ENCODE measurements around the gene CDHR5. TPM values are rescaled to one million over a fixed set of nuclear protein-coding genes. Genes with fewer than 3 reads are reported as not detected.

The CDHR5 gene
- total RNA-seq, 4 donors from 2014 or later: not detected

- TF ChIP-seq CTCF (IDR thresholded peaks at IDR 0.05) (no peak), POLR2A (IDR thresholded peaks at IDR 0.05) (no peak)
- no peak for DNase-seq (ENCODE audit: low spot score in 2 of 2)
- H3K4me3 ChIP-seq (ENCODE audit: low read depth, poor library complexity, severe bottlenecking): no peak overlapping the region
- 90 to 92% methylated on average over 14 of the region's 14 CpGs for WGBS, 2 donors
- intact Hi-C loops (cut with DNase I; ENCODE audit: low total_unique reads): no loop called here
These were observed 21.5 kb upstream of the CDHR5 start for GRCh38 chr11:646214-646613.

- 84 to 87% methylated on average over 16 of the region's 16 CpGs for WGBS, 2 donors
- intact Hi-C loops (cut with DNase I; ENCODE audit: low total_unique reads): no loop called here
- DNase-seq (ENCODE audit: low spot score in 2 of 2): no peak
- TF ChIP-seq POLR2A (IDR thresholded peaks at IDR 0.05) (no peak), CTCF (IDR thresholded peaks at IDR 0.05) (no peak)
- no peak overlapping the region for H3K4me3 ChIP-seq (ENCODE audit: low read depth, poor library complexity, severe bottlenecking)
These were observed 20.8 kb upstream of the CDHR5 start for GRCh38 chr11:645536-645935.

GRCh38 chr11:643849-644738, 19.3 kb upstream of the CDHR5 start:
- TF ChIP-seq POLR2A (IDR thresholded peaks at IDR 0.05): no peak
- intact Hi-C loops (cut with DNase I; ENCODE audit: low total_unique reads): no loop called here

GRCh38 chr11:643366-643765, 18.6 kb upstream of the CDHR5 start:
- WGBS, 2 donors: 86 to 95% methylated on average over 9 of the region's 9 CpGs
- DNase-seq (ENCODE audit: low spot score in 2 of 2): no peak
- no peak overlapping the region for H3K4me3 ChIP-seq (ENCODE audit: low read depth, poor library complexity, severe bottlenecking)
- TF ChIP-seq POLR2A (IDR thresholded peaks at IDR 0.05) (no peak), CTCF (IDR thresholded peaks at IDR 0.05) (no peak)
- intact Hi-C loops (cut with DNase I; ENCODE audit: low total_unique reads): no loop called here

More at GRCh38 chr11:643849-644738, 19.3 kb upstream of the CDHR5 start:
- DNase-seq (ENCODE audit: low spot score in 2 of 2): no peak
- 88 to 92% methylated on average over 36 to 50 of the region's 50 CpGs for WGBS, 2 donors
- H3K4me3 ChIP-seq (ENCODE audit: low read depth, poor library complexity, severe bottlenecking): no peak overlapping the region

GRCh38 chr11:641806-642370, 17.1 kb upstream of the CDHR5 start:
- intact Hi-C loops (cut with DNase I; ENCODE audit: low total_unique reads): no loop called here
- 94 to 95% methylated on average over 17 to 19 of the region's 19 CpGs for WGBS, 2 donors
- no peak for DNase-seq (ENCODE audit: low spot score in 2 of 2)
- no peak overlapping the region for H3K4me3 ChIP-seq (ENCODE audit: low read depth, poor library complexity, severe bottlenecking)
- TF ChIP-seq CTCF (IDR thresholded peaks at IDR 0.05) (no peak), POLR2A (IDR thresholded peaks at IDR 0.05) (no peak)

GRCh38 chr11:640021-640706, 15.4 kb upstream of the CDHR5 start:
- 63 to 84% methylated on average over 23 to 41 of the region's 69 CpGs for WGBS, 2 donors
- DNase-seq (ENCODE audit: low spot score in 2 of 2): no peak

More at GRCh38 chr11:640021-640706, 15.4 kb upstream of the CDHR5 start:
- no peak overlapping the region for H3K4me3 ChIP-seq (ENCODE audit: low read depth, poor library complexity, severe bottlenecking)
- intact Hi-C loops (cut with DNase I; ENCODE audit: low total_unique reads): no loop called here
- no peak for TF ChIP-seq CTCF (IDR thresholded peaks at IDR 0.05)
- no peak for TF ChIP-seq POLR2A (IDR thresholded peaks at IDR 0.05)
